H1 (cell line): ENCODE results near the gene OMA1.

Experiments
- EP300 ChIP-seq, 2 experiments: IDR thresholded peaks; 1 replicate in 1 of 2; 2 replicates in 1 of 2; pipeline ENCODE4 v1.6.1; 2011 to 2012; ENCODE audit warnings: low read depth in 2 of 2, low read length in 2 of 2, mild to moderate bottlenecking in 2 of 2, borderline replicate concordance in 1 of 2, inconsistent platforms in 1 of 2, moderate library complexity in 1 of 2
- EZH2 ChIP-seq: fragments of 200-600 bp; sonication (generic); IDR thresholded peaks from 2 replicates; pipeline ENCODE4 v1.7.1; 2012; ENCODE audit warnings: low read depth, mild to moderate bottlenecking, moderate library complexity, low read length, inconsistent platforms; ENCODE audit not compliant: severe bottlenecking
- FOSL1 ChIP-seq: IDR thresholded peaks from 2 replicates; pipeline ENCODE4 v1.6.1; 2011; ENCODE audit warnings: mild to moderate bottlenecking, low read depth, low read length, moderate library complexity; ENCODE audit not compliant: insufficient read depth
- JUND ChIP-seq: IDR thresholded peaks from 2 replicates; pipeline ENCODE4 v1.6.1; 2011; ENCODE audit warnings: mild to moderate bottlenecking, improper control_type of control experiment, low read length
- POLR2A ChIP-seq, 2 experiments: IDR thresholded peaks; 1 replicate in 1 of 2; 2 replicates in 1 of 2; pipeline ENCODE4 v1.6.1; 2011; ENCODE audit warnings: low read depth in 2 of 2, low read length in 2 of 2, mild to moderate bottlenecking in 2 of 2; ENCODE audit errors: control extremely low read depth in 1 of 2
- TF ChIP-seq, protein P1 (sequence below), 3 experiments: IDR thresholded peaks; 1 replicate in 2 of 3; 2 replicates in 1 of 3; pipeline versions ENCODE4 v1.5.1 to v1.6.1; 2011; ENCODE audit warnings: low read length in 3 of 3, mild to moderate bottlenecking in 3 of 3, inconsistent platforms in 2 of 3, low read depth in 1 of 3, moderate library complexity in 1 of 3; ENCODE audit not compliant: insufficient read depth in 1 of 3; ENCODE audit errors: control extremely low read depth in 1 of 3

GRCh38 chr1:58576727-58577653 is 30.5 kb upstream of the OMA1 start, which contains the start of gene TACSTD2:
- TF ChIP-seq JUND (no peak), EP300 (IDR thresholded peaks at IDR 0.05; ENCODE audit: borderline replicate concordance in 1 of 2, low read depth in 2 of 2, low read length in 2 of 2) (no peak), POLR2A (IDR thresholded peaks at IDR 0.05; ENCODE audit: control extremely low read depth in 1 of 2, low read depth in 2 of 2, low read length in 2 of 2) (peak in 1 of 2 experiments; percentile 76; a peak in 2 of 3 replicates), FOSL1 (no peak), EZH2 (peak; percentile 70)
- TF ChIP-seq, protein P1, sequence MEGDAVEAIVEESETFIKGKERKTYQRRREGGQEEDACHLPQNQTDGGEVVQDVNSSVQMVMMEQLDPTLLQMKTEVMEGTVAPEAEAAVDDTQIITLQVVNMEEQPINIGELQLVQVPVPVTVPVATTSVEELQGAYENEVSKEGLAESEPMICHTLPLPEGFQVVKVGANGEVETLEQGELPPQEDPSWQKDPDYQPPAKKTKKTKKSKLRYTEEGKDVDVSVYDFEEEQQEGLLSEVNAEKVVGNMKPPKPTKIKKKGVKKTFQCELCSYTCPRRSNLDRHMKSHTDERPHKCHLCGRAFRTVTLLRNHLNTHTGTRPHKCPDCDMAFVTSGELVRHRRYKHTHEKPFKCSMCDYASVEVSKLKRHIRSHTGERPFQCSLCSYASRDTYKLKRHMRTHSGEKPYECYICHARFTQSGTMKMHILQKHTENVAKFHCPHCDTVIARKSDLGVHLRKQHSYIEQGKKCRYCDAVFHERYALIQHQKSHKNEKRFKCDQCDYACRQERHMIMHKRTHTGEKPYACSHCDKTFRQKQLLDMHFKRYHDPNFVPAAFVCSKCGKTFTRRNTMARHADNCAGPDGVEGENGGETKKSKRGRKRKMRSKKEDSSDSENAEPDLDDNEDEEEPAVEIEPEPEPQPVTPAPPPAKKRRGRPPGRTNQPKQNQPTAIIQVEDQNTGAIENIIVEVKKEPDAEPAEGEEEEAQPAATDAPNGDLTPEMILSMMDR (IDR thresholded peaks at IDR 0.05; ENCODE audit: control extremely low read depth in 1 of 3, insufficient read depth in 1 of 3, low read depth in 1 of 3, low read length in 3 of 3) = peak in 2 of 3 experiments; percentile 19 to 20; a peak in 2 of 4 replicates
